K562 (cell line): ENCODE measurements around the gene ICE2. TPM values are rescaled to one million over a fixed set of nuclear protein-coding genes. Genes with fewer than 3 reads are reported as not detected.

Source experiments
- ATF3 ChIP-seq, 2 experiments: fragments of 450-650 bp in 1 of 2; sonication (generic) in 1 of 2; formaldehyde crosslinking in 1 of 2; IDR thresholded peaks in 1 of 2; conservative IDR thresholded peaks in 1 of 2; 2 replicates each; pipeline versions ENCODE4 v1.6.1 to v1.8.1; 2016 to 2023; ENCODE audit warnings: mild to moderate bottlenecking in 2 of 2, moderate library complexity in 2 of 2, inconsistent platforms in 1 of 2, missing genetic modification reagents in 1 of 2
- ATF6 ChIP-seq: sonication (generic); formaldehyde crosslinking; IDR thresholded peaks from 2 replicates; pipeline ENCODE4 v1.4.0; 2020; ENCODE audit warnings: mild to moderate bottlenecking, missing genetic modification reagents
- CHD4 ChIP-seq: fragments of 200-600 bp; sonication (generic); IDR thresholded peaks from 3 replicates; pipeline ENCODE4 v1.6.1; 2012; ENCODE audit warnings: low read depth, mild to moderate bottlenecking, mixed read lengths, low read length, inconsistent platforms; ENCODE audit not compliant: insufficient read depth, insufficient replicate concordance, poor library complexity, severe bottlenecking
- DIDO1 ChIP-seq: fragments of 450-650 bp; IDR thresholded peaks from 2 replicates; pipeline ENCODE4 v1.6.1; 2016; ENCODE audit warnings: low read depth, missing biosample characterization, missing genetic modification characterization
- ETV5 ChIP-seq: sonication (generic); formaldehyde crosslinking; IDR thresholded peaks from 2 replicates; pipeline ENCODE4 v1.4.0; 2020; ENCODE audit warnings: low read depth, mild to moderate bottlenecking, missing genetic modification reagents
- GTF2E2 ChIP-seq: fragments of 200-800 bp; sonication (Bioruptor generic); IDR thresholded peaks from 2 replicates; pipeline ENCODE4 v1.6.1; 2016; ENCODE audit warnings: missing genetic modification characterization, missing compliant biosample characterization
- HDAC8 ChIP-seq: fragments of 450-650 bp; IDR thresholded peaks from 2 replicates; pipeline ENCODE4 v1.6.1; 2016; ENCODE audit warnings: mild to moderate bottlenecking, missing genetic modification characterization, moderate library complexity, missing compliant biosample characterization
- HEY1 ChIP-seq: fragments of 250-450 bp; sonication (Bioruptor Pico); IDR thresholded peaks from 2 replicates; pipeline ENCODE4 v1.5.0; 2020; ENCODE audit warnings: mild to moderate bottlenecking, moderate library complexity, borderline replicate concordance
- KLF1 ChIP-seq: fragments of 450-650 bp; IDR thresholded peaks from 2 replicates; pipeline ENCODE4 v1.6.1; 2016; ENCODE audit warnings: missing genetic modification characterization, missing compliant biosample characterization
- PBX2 ChIP-seq, 2 experiments: IDR thresholded peaks in 1 of 2; conservative IDR thresholded peaks in 1 of 2; 2 replicates each; pipeline ENCODE4 v1.6.1; 2016; ENCODE audit warnings: low read depth in 2 of 2, mild to moderate bottlenecking in 1 of 2, missing compliant biosample characterization in 1 of 2, missing genetic modification characterization in 1 of 2, moderate library complexity in 1 of 2
- PREB ChIP-seq: sonication (generic); formaldehyde crosslinking; IDR thresholded peaks from 2 replicates; pipeline ENCODE4 v1.8.1; 2023; ENCODE audit warnings: mild to moderate bottlenecking, missing genetic modification reagents
- PURB ChIP-seq: sonication (generic); formaldehyde crosslinking; IDR thresholded peaks from 2 replicates; pipeline ENCODE4 v1.9.0; 2021; ENCODE audit warnings: low read depth, mild to moderate bottlenecking, missing genetic modification reagents
- PYGO2 ChIP-seq: fragments of 450-650 bp; IDR thresholded peaks from 2 replicates; pipeline ENCODE4 v1.6.1; 2016; ENCODE audit warnings: mild to moderate bottlenecking, missing genetic modification characterization, moderate library complexity, missing compliant biosample characterization
- SPI1 ChIP-seq: IDR thresholded peaks from 2 replicates; pipeline ENCODE4 v1.6.1; 2011; ENCODE audit warnings: low read depth, low read length, control low read depth, borderline replicate concordance
- SUPT5H ChIP-seq: fragments of 450-650 bp; IDR thresholded peaks from 2 replicates; pipeline ENCODE4 v1.6.1; 2016
- ZBTB17 ChIP-seq: fragments of 450-650 bp; formaldehyde crosslinking; IDR thresholded peaks from 2 replicates; pipeline ENCODE4 v1.4.0; 2020; ENCODE audit warnings: mild to moderate bottlenecking
- ZBTB9 ChIP-seq: fragments of 450-650 bp; formaldehyde crosslinking; IDR thresholded peaks from 2 replicates; pipeline ENCODE4 v1.4.0; 2020; ENCODE audit warnings: mild to moderate bottlenecking, moderate library complexity
- ZNF780A ChIP-seq: fragments of 250-450 bp; sonication (Bioruptor Pico); IDR thresholded peaks from 2 replicates; pipeline ENCODE4 v1.5.0; 2021; ENCODE audit warnings: mild to moderate bottlenecking
- ZNF785 ChIP-seq: fragments of 250-450 bp; sonication (Bioruptor Pico); IDR thresholded peaks from 2 replicates; pipeline ENCODE4 v1.4.0; 2020; ENCODE audit warnings: mild to moderate bottlenecking
- polyA plus RNA-seq, 8 experiments: library from polyadenylated mRNA; depleted of rRNA in 4 of 8; stranded (reverse) in 5 of 8; unstranded in 3 of 8; fragments of >200 nt; fragmentation: Nextera tagmentation in 2 of 8; fragmentation: Illumina TruSeq in 1 of 8; extraction: Ambion mirVana in 2 of 8; extraction: Trizol in 1 of 8; gene quantifications; 2 replicates each; pipeline versions ENCODE4 v1.2.1 to v1.2.3, GENCODE V29; 2011 to 2014; ENCODE audit warnings: inconsistent platforms in 1 of 8, missing spikeins in 1 of 8
- total RNA-seq, 7 experiments: library from RNA; depleted of rRNA in 6 of 7; stranded (reverse); fragments of >200 nt in 6 of 7; fragmentation: Illumina TruSeq in 2 of 7; extraction: Trizol in 2 of 7; gene quantifications; 2 replicates each; pipeline versions ENCODE4 v1.2.1 to v1.2.3, GENCODE V29; 2011 to 2021; ENCODE audit warnings: low replicate concordance in 1 of 7

Gene ICE2
- total and polyA plus RNA-seq, 9 of the 15 experiments (the other 6 are each of a cell fraction or from before 2014, with no cell fraction given), result 21.8 to 87.9 (median 58.1) TPM

- TF ChIP-seq KLF1, result no peak
- TF ChIP-seq HEY1, result no peak
- no peak for TF ChIP-seq ZNF785 (CRISPR knock-in tag)
- no peak for TF ChIP-seq HDAC8
- no peak for TF ChIP-seq ZNF780A (CRISPR knock-in tag)
- TF ChIP-seq ZBTB17 (CRISPR knock-in tag), result no peak
- TF ChIP-seq PREB, result no peak
- peak; percentile 63 for TF ChIP-seq ATF3 (IDR thresholded peaks at IDR 0.05)
- TF ChIP-seq ATF3 (CRISPR knock-in tag; conservative IDR thresholded peaks at IDR 0.05), result no peak
- no peak for TF ChIP-seq ZBTB9 (CRISPR knock-in tag)
- peak; percentile 92 for TF ChIP-seq SUPT5H
- TF ChIP-seq DIDO1, result no peak
- no peak for TF ChIP-seq SPI1
- no peak for TF ChIP-seq PURB (CRISPR knock-in tag)
- TF ChIP-seq GTF2E2, result 0 out of 2 replicates have a peak, but pooled peaks have one; percentile 71
- TF ChIP-seq ETV5 (CRISPR knock-in tag), result no peak
- no peak for TF ChIP-seq PYGO2 (tag)
- no peak for TF ChIP-seq ATF6 (CRISPR knock-in tag)
- TF ChIP-seq CHD4, result no peak
- no peak for TF ChIP-seq PBX2 (CRISPR knock-in tag; IDR thresholded peaks at IDR 0.05; ENCODE audit: low read depth)
- no peak for TF ChIP-seq PBX2 (tag; conservative IDR thresholded peaks at IDR 0.05; ENCODE audit: low read depth)
Measured at GRCh38 chr15:60397772-60398445, 81.0 kb downstream of the ICE2 start, which contains the start of gene ANXA2 (continued).
